ENCODE data around the gene CLASP1. TPM values are rescaled to one million over a fixed set of nuclear protein-coding genes. Genes with fewer than 3 reads are reported as not detected.

Gene CLASP1
- total and polyA plus RNA-seq, 2 experiments from 2014 or later = 16.6 to 56.3 TPM

- DNase-seq (ENCODE audit: low spot score) = no peak
- ATAC-seq = no peak
- Mint-ChIP-seq H3K9me3 (no peaks in the 10 kb centered on the region), H3K4me3 (no peak overlapping the region), H3K27me3 (ENCODE audit: insufficient read depth, low read depth, poor library complexity) (no peaks in the 10 kb centered on the region), H3K4me1 (peaks cover 7% of the 10 kb centered on the region; the same call in 1 of the 3 replicates), H3K27ac (no peak overlapping the region), H3K36me3 (ENCODE audit: low read depth) (peaks cover 51% of the 10 kb centered on the region)
- Histone ChIP-seq H3K4me2 (no peak overlapping the region), H3K9me2 (ENCODE audit: insufficient read depth) (no peaks in the 10 kb centered on the region), H2AFZ (no peak overlapping the region), H3K36me3 (ENCODE audit: insufficient read depth) (no peaks in the 10 kb centered on the region; the same call in 1 of the 2 replicates), H3F3A (replicated peaks; ENCODE audit: low read depth) (no peaks in the 10 kb centered on the region), H4K20me1 (replicated peaks; ENCODE audit: insufficient read depth) (no peaks in the 10 kb centered on the region; the same call in 1 of the 2 replicates), H3K27ac (ENCODE audit: low read depth) (no peak overlapping the region), H3K79me2 (replicated peaks; ENCODE audit: insufficient read depth) (no peaks in the 10 kb centered on the region), H3K4me3 (no peak overlapping the region), H3K4me1 (ENCODE audit: insufficient read depth) (no peaks in the 10 kb centered on the region), H3K27me3 (ENCODE audit: insufficient read depth) (no peaks in the 10 kb centered on the region)
- TF ChIP-seq ETS1 (IDR thresholded peaks at IDR 0.05) = no peak
- TF ChIP-seq CTCF (conservative IDR thresholded peaks at IDR 0.05; ENCODE audit: low read depth in 2 of 2) = no peak
- no peak for TF ChIP-seq NANOG (IDR thresholded peaks at IDR 0.05; ENCODE audit: borderline replicate concordance)
- no peak for TF ChIP-seq ZNF114 (CRISPR knock-in tag; IDR thresholded peaks at IDR 0.05)
- TF ChIP-seq POLR2AphosphoS5 (IDR thresholded peaks at IDR 0.05; ENCODE audit: low read depth) = no peak
- no peak for TF ChIP-seq EZH2 (IDR thresholded peaks at IDR 0.05; ENCODE audit: low read depth, unreplicated experiment)
- no peak for TF ChIP-seq ZNF462 (CRISPR knock-in tag; IDR thresholded peaks at IDR 0.05)
- TF ChIP-seq JUNB (IDR thresholded peaks at IDR 0.05; ENCODE audit: unreplicated experiment) = no peak
- no peak for TF ChIP-seq EZH2phosphoT487 (IDR thresholded peaks at IDR 0.05; ENCODE audit: unreplicated experiment)
- no peak for TF ChIP-seq STAT1 (IDR thresholded peaks at IDR 0.05; ENCODE audit: unreplicated experiment)
- TF ChIP-seq REST (IDR thresholded peaks at IDR 0.05; ENCODE audit: unreplicated experiment) = no peak
Measured at GRCh38 chr2:121342751-121343150, 306.5 kb downstream of the CLASP1 start.
